Fibroblast of upper back skin (primary cell): ENCODE results near the gene ANKRD39.

Experiments used
- DNase-seq: peaks from one replicate; pipeline ENCODE4 v3.0.0-alpha.2; 2013

ANKRD39 gene

DNA sequence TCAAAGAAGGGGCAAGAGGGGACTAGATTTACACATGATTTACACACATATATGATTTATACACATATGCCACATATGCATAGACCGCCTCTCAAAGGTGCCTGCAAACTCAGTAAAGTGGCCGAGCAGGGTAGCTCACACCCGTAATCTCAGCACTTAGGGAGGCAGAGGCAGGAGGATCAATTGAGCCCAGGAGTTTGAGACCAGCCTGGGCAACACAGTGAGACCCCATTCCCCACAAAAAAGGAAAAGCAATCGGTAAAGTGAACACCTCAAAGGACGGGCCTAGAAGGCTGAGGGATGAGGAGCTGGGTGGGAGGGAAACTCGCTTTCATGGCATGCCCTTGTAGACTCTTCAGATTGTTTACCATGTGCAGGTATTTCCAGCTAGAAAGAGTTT is 5.1 kb downstream of the ANKRD39 start:
- DNase-seq: no peak

DNA sequence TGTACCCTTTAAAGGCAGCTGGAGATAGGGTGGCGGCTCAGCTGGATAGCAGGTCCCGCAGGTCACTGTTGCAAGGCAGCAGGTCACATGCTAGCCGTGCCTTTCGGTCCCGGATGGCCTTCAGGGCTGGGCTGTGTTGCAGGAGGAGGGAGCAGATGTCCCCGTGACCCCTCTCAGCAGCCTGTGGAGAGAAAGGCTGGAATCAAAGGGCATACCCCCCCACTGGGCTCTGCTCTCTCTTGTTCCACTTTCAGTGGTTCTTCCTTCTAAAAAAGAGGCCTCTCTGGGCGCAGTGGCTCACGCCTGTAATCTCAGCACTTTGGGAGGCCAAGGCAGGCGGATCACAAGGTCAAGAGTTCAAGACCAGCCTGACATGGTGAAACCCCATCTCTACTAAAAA is 9.6 kb downstream of the ANKRD39 start:
- DNase-seq: no peak

DNA sequence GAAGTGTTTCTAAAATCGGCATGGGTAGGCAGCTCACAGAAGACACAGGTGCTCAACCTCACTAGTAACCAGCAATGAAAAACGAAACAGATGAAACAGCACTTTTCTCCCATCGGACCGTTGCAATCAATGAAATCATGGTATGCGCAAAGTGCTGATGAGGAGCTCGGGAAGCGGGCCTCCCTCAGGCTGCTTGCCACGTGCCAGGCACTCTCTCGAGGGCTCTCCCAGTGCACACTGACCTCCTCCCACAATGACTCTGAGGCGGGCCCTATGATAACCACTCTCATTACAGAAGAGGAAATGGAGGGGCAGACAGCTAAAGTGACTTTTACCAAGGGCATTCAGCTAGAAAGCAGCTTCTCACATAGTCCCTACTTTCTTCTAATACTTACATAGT is 10.2 kb downstream of the ANKRD39 start:
- no peak for DNase-seq

DNA sequence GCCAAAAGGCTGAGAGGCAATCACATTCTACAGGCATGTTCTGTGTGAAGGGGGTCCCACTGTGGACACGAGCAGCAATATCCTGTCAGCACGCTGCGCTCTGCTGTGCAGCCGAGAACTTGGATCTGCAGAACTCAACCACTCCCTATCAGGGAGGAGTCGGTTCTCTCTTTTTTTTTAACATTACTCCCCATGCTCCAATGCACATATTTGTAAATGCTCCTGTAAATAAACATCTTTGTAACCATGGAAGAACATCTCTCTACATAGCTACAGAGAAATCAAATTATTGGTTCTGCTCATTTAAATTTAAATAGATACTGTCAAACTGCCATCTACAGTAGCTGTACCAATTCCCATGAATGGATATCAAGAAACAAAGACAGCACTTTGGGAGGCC is 11.0 kb downstream of the ANKRD39 start:
- no peak for DNase-seq

DNA sequence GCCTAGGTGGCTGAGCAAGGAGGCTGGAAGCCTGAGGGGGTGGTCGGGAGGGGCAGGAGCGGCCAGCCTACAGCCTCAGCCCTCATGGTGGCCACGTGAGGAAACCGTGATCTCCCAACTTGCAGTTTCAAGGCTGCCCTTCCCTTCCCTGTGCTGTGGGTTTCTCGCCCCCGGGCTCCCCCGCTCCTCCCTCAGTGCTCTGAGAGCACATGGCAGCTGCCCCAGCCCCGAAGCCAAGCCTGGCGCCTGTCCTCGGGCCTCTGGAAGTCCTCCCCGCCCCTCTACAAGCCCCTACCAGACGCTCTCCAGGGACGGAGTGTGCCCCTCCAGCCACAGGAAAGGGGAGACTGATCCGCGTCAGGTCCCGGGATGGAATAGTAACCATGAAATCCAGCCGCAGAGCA is 13.4 kb downstream of the ANKRD39 start:
- no peak for DNase-seq

DNA sequence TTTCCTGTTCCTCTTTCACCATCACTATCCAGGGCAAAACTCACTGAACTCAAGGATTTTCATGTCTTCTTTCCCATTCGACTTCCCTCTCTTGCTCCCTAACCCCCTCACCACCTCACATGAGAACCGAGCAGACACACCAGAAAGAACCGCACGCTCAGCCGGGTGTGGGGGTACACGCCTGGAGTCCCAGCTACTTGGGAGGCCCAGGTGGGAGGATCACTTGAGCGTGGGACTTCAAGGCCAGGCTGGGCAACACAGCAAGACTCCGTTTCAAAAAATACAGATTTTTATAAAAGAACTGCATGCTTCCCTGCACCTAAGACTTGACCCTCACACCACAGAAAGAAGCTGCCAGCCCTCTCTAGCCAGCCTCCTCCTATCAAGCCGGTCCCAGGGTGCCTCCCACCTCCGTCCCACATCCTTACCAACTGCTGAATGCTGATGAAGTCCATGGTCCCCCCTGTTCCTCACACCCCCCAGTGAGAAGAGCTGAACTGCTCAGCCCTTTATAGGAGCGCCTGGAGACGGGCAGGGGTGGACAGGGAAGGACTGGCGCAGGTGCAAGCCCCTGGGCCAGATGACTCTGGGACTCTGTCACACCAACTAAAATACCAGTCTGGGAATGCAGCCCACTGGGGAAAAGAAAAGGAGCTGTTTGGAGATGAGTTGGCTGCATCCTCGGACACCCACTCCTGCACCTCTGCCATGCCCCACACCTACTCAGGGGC is 14.1 kb downstream of the ANKRD39 start, which contains the start of gene ANKRD23:
TSS of gene ANKRD23 (minus strand) at position 484 of the 731 bp plus-strand sequence. CDS start at position 455, 29 bp downstream.
- no peak for DNase-seq

DNA sequence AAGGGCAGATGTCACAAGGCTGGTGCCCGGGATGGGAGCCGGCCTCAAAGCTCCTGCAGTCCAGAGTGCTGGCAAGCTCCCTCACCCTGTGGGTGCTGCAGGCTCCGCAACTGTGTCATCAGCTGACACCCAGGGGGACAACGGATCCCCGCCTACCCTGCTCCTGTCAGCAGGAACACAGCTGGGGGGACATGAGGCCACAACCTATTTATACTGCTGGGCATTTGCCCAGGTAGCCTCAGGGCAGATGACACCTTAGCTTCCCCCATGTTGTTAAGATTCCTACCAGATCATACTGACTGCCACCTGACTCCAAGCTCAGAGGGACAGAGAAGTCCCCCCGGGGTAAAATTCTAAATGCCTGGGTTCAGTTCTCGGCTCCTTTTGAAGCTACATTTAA is 15.2 kb downstream of the ANKRD39 start:
- no peak for DNase-seq

DNA sequence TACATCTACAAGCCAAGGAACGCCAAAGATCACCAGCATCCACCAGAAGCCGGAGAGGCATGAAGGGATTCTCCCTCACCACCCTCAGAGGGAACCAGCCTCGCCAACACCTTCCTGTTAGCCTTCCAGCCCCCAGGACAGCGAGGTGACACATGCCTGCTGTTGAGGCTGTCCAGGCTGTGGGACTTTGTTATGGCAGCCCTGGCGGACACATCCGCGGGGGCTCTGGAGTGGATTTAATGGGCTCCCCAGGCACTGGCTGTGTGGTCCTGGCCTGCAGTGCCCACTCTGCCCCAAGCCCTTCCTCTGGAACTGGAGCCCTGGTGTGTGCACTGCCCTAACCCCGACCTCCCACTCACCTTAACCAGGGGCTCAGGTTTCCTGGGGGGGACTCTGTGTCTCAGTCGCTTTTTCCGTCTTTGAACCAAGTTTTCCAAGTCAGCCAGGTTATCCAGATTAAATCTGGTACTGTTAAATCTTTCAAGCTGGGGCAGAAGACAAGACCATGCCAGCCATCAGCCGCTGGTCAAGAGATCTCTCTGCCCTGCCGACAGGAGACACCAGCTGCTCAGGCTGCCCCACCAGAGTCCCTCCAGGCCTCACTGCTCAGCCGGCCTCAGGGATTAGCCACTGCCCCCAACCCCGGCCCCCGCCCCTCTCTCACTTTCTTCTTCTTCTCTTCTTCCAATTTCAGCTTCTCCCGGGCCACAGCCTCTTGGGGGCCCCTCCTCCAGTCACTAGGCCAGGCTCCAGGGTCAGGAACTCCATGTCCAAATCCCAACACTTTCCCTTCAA is 15.9 kb downstream of the ANKRD39 start:
- no peak for DNase-seq

DNA sequence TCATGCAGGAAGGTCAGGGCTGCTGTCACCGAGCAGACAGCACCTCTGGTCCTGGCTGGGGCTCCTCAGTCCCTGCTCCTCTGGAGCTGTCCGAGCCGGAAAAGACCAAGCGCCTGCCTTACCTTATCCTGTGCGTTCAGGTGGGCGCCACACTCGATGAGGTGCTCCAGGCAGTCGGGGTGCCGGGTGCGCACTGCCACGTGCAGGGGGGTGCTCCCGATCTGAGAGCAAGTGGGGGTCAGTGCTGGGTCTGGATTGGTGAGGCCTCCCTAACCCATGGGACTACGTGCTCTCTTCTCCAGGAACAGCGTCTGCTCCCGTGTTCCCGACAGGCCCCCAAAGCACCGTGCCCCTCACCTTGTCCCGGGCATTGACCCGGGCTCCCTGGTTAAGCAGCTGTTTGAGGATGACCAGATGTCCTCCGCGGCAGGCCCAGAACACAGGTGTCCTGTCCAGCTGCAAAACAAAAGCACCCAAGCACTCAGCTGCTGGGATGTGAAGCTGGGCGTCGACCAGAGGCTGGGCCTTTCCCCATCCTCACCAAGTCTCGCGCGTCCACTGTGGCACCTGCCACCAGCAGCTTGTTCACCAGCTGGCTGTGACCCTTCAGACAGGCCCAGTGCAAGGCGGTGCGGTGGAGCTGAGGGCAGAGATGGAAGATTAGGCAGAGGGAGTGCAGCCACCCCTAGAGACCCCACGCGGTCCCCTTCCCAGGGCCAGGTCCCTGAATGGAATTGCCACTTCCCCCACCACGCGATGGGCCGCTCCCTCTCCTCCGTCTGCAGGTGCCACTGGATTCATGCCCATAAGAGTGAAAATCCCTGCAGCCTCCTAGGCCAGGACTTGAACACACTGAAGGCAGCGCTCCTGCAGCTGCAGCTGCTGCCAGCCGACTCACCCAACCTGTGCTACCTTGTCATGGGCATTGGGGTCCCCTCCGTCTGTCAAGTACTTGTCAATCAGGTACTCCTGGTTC is 17.7 kb downstream of the ANKRD39 start:
- DNase-seq: no peak

DNA sequence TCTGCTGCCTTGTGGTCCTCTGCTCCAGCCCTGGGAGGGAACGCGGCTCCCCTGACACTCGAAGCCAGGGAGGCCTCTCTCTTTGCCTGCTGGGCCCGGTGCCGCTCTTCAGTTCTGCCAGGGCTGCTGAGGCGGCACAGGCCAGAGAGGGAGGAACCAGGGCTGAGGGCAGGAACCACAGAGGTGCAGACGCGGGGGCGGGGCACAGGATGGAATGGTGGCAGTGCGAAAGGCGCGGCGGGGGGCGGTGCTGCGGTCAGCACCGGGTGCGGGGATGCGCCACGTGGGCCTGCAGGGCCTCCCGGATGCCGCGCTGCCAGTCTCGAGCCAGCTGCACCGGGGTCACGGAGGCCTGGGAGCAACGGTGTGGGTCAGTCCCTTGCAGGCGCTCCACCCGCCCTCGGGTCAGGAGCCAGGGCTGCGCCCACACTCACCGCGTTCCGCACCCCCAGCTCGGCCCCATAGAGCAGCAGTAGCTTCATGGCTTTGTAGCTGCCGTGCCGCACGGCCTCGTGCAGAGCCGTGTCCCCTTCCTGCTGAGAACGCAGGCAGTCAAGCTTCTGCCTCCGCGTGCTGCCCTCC is 18.4 kb downstream of the ANKRD39 start:
- DNase-seq: no peak

DNA sequence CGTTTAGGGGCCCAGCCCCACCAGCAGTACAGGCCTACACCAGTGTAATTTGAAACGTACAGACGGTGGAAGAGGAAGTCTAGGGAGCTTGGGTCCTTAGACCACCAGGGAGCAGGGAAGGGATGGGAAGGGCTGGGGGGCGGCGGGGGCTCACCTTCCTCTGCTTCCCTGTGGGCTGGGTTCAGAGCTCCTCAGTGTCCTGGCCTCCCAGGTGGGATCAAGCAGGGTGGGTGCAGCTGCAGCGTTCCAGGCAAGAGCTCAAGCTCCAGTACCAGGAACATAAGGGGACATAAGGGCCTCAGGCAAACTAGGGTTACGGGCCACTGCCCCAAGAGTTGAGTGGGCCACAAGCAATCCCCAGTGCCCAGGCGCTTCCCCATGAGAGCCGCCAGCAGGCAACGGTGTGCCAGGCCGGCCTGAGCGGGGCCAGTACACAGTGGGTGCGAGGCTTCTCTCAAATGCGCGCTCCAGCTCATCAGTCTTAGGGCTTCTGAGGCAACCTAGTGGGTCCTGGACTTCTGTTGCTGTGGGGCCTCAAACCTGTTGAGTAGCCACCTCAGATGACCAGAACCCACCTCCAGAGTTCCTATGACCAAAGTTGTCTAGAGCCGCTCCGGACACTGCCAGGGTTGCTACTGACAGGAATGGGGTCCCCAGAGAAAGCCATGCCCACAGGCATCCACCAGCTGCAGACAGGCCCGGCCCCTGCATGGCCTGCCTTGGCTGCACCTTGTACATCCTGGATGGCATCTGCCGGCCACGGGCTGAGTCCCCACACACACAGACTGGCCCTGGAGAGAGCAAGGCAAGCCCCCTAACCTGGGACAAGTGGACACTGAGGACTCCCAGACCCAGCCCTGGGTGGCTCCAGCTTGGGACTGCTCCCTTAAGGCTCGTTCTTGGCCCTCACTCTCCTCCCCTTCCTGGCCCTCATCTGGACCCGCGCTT is 19.2 kb downstream of the ANKRD39 start:
- DNase-seq: no peak

DNA sequence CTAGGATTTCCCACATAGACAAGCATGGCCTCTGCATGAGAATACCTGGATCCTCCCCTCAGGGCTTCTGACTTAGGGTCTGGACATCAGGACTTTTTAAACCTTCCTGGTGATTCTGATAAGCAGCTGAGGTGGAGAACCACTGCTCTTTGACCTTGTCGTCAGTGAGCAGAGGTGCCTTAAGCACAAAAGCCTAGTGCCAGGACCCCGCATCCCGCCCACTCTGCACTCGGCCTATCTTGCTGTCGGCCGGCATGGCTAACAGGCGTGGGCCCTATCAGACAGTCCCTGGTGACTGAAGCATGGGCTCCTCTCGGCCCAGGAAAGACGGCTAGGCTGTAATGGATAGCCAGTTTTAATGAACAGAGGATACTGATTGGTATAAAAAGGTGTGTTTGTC is 20.2 kb downstream of the ANKRD39 start:
- DNase-seq: no peak

DNA sequence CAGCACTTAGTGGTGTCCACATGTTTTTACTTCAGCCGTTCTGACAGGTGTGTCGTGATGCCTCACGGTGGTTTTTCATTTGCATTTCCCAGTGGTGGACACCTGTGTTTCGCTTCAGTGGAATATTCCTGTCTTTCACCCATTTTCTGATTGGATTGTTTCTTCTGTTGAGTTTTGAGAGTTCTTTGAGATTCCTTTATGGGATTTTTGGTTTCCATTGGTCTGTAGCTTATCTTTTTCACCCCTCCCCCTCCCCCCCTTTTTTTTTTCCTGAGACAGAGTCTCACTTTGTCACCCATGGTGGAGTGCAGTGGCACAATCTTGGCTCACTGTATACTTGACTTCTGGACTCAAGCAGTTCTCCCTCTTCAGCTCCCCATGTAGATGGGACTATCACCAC is 22.0 kb downstream of the ANKRD39 start:
- no peak for DNase-seq

DNA sequence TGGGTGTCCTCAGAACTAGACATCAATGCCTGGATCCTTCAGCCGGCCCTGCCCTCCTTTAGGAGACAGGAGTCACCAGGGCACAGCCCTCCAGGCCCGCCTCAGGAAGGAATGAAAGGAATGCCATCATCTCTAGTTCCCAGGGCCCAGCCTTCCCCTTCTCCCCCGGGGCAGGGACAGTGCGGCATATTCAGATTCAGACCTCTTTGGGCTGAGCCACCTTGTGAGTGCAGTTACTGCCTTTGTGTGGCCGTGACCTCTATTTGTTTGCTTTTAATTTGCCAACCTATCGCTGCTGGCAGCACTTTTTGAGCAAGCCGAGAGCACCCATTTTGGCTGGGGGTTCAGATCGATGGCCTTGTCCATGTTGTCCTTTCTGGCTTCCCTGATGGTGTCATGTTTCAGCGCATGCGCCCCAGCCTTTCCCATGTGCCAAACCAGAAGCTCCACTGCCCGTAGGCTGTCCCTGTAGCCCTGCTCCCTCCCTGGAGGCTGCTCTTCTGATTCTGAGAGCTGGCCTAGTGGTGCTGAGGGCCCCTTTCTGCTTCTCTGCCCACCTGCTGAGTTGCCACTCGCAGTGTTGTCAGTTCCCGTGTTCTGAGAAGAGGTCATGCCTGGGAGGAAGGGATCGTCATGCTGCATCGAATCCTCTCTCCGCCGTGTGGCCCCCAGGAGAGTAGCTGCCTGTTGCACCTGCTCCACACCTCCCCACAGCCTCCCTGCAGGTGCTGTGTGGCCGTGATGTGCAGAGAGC is 24.9 kb downstream of the ANKRD39 start:
- peak; percentile 69 for DNase-seq

DNA sequence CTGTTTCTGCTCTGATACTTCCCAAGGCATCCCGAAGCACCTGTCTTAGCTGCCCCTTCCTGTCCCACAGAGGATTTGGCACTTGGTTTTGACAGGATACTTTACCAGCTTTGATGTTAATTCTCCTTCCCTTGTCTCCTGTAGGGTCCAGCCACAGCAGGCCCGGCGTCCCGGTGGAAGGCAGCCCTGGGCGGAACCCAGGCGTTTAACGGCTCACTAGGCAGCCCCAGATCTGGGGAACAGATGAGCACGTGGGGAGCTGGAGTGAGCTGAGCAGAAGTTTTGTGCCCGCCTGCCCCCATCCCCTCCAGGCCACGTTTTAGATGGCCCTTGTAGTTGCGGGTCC is 25.4 kb downstream of the ANKRD39 start:
- DNase-seq: no peak

DNA sequence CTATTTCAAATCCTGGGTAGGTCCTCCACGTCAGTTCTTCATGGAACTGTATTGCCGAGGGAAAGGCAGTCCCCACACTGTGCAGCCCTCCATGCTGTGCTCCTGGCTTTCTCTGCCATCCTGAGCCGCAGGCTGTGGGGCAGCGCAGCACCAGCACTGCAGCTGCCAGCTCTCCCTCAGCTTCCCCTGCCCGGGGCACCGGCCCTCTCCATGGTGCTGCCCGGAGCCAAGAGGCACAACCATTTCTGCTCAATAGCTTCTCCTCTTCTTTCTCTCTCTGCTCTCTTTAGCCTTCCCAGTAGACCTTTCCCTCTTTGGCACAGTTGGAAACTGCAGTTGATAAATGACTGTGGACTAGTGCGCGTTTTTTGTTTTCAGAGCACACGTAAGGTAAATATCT is 26.1 kb downstream of the ANKRD39 start:
- no peak for DNase-seq

DNA sequence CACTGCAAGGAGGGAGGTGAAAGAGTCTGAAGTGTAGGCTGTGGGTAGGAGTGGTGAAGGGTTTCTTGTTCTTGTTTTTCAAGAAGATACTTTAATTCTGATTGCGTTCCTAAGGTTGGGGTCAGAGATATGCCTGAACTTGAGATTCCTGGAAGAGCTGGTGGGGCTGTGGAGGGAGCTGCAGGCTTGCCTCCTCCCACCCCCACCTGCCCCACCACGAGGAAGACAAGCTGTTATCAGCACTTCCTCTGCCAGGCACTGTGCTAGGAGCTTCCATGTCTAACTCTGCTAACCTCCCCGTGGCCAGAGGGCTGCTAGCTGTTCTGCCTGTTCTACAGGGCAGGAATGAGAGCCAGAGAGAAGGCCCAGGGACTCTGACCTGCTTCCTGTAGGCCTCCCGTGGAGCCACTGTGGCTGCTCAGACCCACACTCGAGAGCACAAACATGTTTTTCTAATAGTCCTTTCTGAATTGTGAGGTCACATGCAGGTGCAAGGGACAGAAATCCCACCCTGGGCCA is 27.7 kb downstream of the ANKRD39 start:
- DNase-seq: no peak

DNA sequence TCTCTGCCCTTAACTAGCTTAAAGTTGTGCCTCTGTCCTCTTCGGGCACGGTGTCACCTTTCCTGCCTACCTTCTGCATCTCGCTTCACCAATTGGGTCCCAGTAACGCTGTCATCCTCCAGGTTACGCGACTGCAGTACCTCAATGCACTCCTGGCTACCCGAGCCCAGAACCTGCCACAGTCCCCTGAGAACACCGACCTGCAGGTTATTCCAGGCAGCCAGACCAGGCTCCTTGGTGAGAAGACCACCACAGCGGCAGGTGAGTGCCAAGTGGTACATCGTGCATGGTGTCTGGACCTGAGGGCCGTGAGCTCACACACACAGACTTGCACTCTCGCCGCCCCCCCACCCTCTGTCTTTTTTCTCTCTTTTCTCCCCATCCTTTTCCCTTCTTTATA is 28.9 kb downstream of the ANKRD39 start:
- no peak for DNase-seq

DNA sequence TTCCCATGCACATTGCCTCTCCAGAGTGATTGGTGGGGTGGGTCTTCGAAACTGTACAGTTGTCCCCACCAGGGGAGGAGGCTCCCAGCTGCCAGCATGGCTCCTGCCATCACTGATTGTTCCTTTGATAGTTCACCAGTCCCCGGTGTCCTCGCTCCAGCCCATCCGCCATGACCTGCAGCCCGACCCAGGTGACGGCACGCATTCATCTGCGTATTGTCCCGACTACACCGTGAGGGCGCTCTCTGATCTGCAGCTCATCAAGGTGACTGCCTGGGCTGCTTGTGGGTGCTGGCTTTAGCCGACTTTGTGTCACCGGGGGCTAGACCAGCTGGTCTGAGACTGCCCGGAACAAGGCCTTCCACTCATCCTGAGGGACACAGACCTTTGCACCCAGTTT is 29.4 kb downstream of the ANKRD39 start:
- DNase-seq: no peak

DNA sequence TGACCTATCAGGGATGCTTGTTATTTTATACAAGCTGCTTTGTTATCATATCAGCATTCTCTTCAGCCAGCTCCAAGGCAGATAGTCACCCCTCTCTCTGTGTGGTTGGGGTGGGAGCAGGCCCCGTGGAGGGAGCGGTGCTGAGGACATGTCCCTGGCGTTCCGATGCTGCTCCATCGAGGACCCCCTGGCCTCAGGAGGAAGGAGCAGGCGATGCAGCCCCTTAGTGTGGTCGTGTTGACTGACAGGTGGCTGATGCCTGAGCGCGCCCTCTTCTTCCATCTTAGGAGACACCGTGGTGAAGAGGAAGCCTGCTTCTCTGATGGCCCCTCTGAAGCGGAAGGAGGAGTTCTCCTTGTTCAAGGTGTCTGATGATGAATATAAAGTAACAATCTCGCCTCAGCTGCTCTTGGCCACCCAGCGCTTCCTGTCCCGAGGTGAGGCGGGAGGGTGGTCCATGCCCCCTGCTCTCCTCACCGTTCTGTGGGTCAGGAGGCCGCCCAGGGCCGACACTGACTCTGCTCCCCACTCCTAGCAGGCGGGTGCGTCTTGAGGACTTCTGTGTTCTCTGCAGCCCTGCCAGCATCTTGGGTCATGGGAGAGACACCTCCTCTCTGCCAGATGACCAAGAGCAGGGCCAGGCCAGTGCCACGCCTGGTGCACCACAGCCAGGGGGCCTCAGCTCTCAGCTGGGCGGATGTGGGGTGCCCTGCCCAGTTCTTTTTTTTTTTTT is 31.1 kb downstream of the ANKRD39 start:
- DNase-seq: no peak
